GM13976 (cell line): Measurements from ENCODE around the gene CRYBA1.
"Not testable (repeated sequence)": the region's sequence is repeated elsewhere in the genome, so short reads cannot be mapped to it uniquely, and the experiment has no call there.

ENCODE experiments used
- DNase-seq: peaks from one replicate; pipeline ENCODE4 v3.0.0; 2012; ENCODE audit warnings: low spot score
- CTCF ChIP-seq: IDR thresholded peaks from 2 replicates; pipeline ENCODE4 v1.5.1; 2012; ENCODE audit warnings: borderline replicate concordance, mild to moderate bottlenecking; ENCODE audit not compliant: insufficient read depth; ENCODE audit errors: extremely low read depth, missing control alignments, control extremely low read depth
- in situ Hi-C: fragments of 300-500 bp; cut with MboI; formaldehyde crosslinking; loops from one replicate; pipeline ENCODE4 v1.12.0; 2022; ENCODE audit warnings: low sequenced_read_pairs, mixed read lengths, inconsistent platforms; ENCODE audit not compliant: unreplicated experiment

CRYBA1 gene

GRCh38 chr17:29246628-29247027 is at the start of gene CRYBA1:
TSS of gene CRYBA1 (plus strand) at chr17:29246859. CDS start at chr17:29246864, 5 bp downstream.
- DNase-seq: no peak
- in situ Hi-C loops: no loop called here
- no peak for TF ChIP-seq CTCF

GRCh38 chr17:29197516-29198272 is 49.0 kb upstream of the CRYBA1 start:
- TF ChIP-seq CTCF: no peak
- no peak for DNase-seq
- in situ Hi-C loops: no loop called here

- in situ Hi-C loops, DNase-seq: not testable (repeated sequence)
Observed at GRCh38 chr17:29204068-29204804, 42.4 kb upstream of the CRYBA1 start.

GRCh38 chr17:29205047-29205446 is 41.6 kb upstream of the CRYBA1 start:
- in situ Hi-C loops: no loop called here
- no peak for DNase-seq
- TF ChIP-seq CTCF: no peak

- TF ChIP-seq CTCF: no peak
- no peak for DNase-seq
- in situ Hi-C loops: no loop called here
Observed at GRCh38 chr17:29207975-29208374, 38.7 kb upstream of the CRYBA1 start.

GRCh38 chr17:29209073-29209472 is 37.6 kb upstream of the CRYBA1 start:
- no peak for DNase-seq
- in situ Hi-C loops: no loop called here
- TF ChIP-seq CTCF: no peak

- no peak for TF ChIP-seq CTCF
- in situ Hi-C loops: no loop called here
- no peak for DNase-seq
Observed at GRCh38 chr17:29210879-29211278, 35.8 kb upstream of the CRYBA1 start.
